K562 (cell line): Measurements from ENCODE around the gene SPRR2D. TPM values are rescaled to one million over a fixed set of nuclear protein-coding genes. Genes with fewer than 3 reads are reported as not detected.

Experiments
- ARNT ChIP-seq, 2 experiments: fragments of 450-650 bp; IDR thresholded peaks; 2 replicates each; pipeline ENCODE4 v1.6.1; 2016; ENCODE audit warnings: mild to moderate bottlenecking in 1 of 2
- ATF7 ChIP-seq: fragments of 450-650 bp; IDR thresholded peaks from 2 replicates; pipeline ENCODE4 v1.7.1; 2014; ENCODE audit warnings: mild to moderate bottlenecking, moderate library complexity
- CC2D1A ChIP-seq: fragments of 450-650 bp; IDR thresholded peaks from 2 replicates; pipeline ENCODE4 v1.6.1; 2017; ENCODE audit warnings: mild to moderate bottlenecking
- CREB1 ChIP-seq, 2 experiments: sonication (generic) in 1 of 2; formaldehyde crosslinking in 1 of 2; IDR thresholded peaks; 2 replicates each; pipeline versions ENCODE4 v1.6.1 to v1.8.0; 2012 to 2022; ENCODE audit warnings: inconsistent platforms in 1 of 2, mild to moderate bottlenecking in 1 of 2, missing genetic modification reagents in 1 of 2, moderate library complexity in 1 of 2
- EHMT2 ChIP-seq: fragments of 450-650 bp; IDR thresholded peaks from 2 replicates; pipeline ENCODE4 v1.6.1; 2018; ENCODE audit warnings: antibody characterized with exemption
- ELF4 ChIP-seq: fragments of 450-650 bp; formaldehyde crosslinking; IDR thresholded peaks from 2 replicates; pipeline ENCODE4 v1.4.0; 2022; ENCODE audit warnings: missing genetic modification characterization
- FOS ChIP-seq: IDR thresholded peaks from 3 replicates; pipeline ENCODE4 v1.6.1; 2011; ENCODE audit not compliant: insufficient read length; ENCODE audit errors: extremely low read depth
- KLF16 ChIP-seq: IDR thresholded peaks from 2 replicates; pipeline ENCODE4 v1.6.1; 2016; ENCODE audit warnings: antibody characterized with exemption
- MLLT1 ChIP-seq, 2 experiments: fragments of 450-650 bp; IDR thresholded peaks; 2 replicates each; pipeline ENCODE4 v1.6.1; 2016
- NEUROD1 ChIP-seq: fragments of 150-350 bp; IDR thresholded peaks from 2 replicates; pipeline ENCODE4 v1.6.1; 2014; ENCODE audit warnings: borderline replicate concordance, low read length, low read depth; ENCODE audit not compliant: partially characterized antibody
- PHB2 ChIP-seq: fragments of 450-650 bp; IDR thresholded peaks from 2 replicates; pipeline ENCODE4 v1.6.1; 2017; ENCODE audit warnings: low read depth
- SMAD1 ChIP-seq: fragments of 150-350 bp; IDR thresholded peaks from 2 replicates; pipeline ENCODE4 v1.6.1; 2014; ENCODE audit warnings: low read length, low read depth; ENCODE audit not compliant: partially characterized antibody
- SNRNP70 ChIP-seq: fragments of 200-400 bp; formaldehyde crosslinking; optimal IDR thresholded peaks from 2 replicates; pipeline ENCODE3; 2017; ENCODE audit warnings: low read depth, low read length
- SREBF1 ChIP-seq: fragments of 150-350 bp; IDR thresholded peaks from 2 replicates; pipeline ENCODE4 v1.6.1; 2014; ENCODE audit warnings: antibody characterized with exemption, low read depth, low read length, borderline replicate concordance
- TOE1 ChIP-seq, 2 experiments: fragments of 450-650 bp in 1 of 2; sonication (generic) in 1 of 2; formaldehyde crosslinking in 1 of 2; IDR thresholded peaks; 2 replicates each; pipeline versions ENCODE4 v1.7.1 to v1.8.0; 2016 to 2022; ENCODE audit warnings: borderline replicate concordance in 2 of 2, mild to moderate bottlenecking in 2 of 2, antibody characterized with exemption in 1 of 2, inconsistent platforms in 1 of 2, low read depth in 1 of 2, missing genetic modification reagents in 1 of 2, moderate library complexity in 1 of 2
- TRIM28 ChIP-seq: fragments of 450-650 bp; IDR thresholded peaks from 2 replicates; pipeline ENCODE4 v1.6.1; 2017
- ZFP36 ChIP-seq: fragments of 150-350 bp; IDR thresholded peaks from 2 replicates; pipeline ENCODE4 v1.6.1; 2018; ENCODE audit warnings: low read length, low read depth; ENCODE audit not compliant: partially characterized antibody
- ZKSCAN3 ChIP-seq: fragments of 250-450 bp; sonication (Bioruptor Pico); IDR thresholded peaks from 2 replicates; pipeline ENCODE4 v1.4.0; 2020
- ZNF444 ChIP-seq: fragments of 250-450 bp; sonication (Bioruptor Pico); IDR thresholded peaks from 2 replicates; pipeline ENCODE4 v1.4.0; 2020; ENCODE audit warnings: mild to moderate bottlenecking, moderate library complexity
- ZNF561 ChIP-seq: fragments of 450-650 bp; formaldehyde crosslinking; conservative IDR thresholded peaks from 2 replicates; pipeline ENCODE4 v1.4.0; 2020; ENCODE audit warnings: mild to moderate bottlenecking, moderate library complexity
- polyA plus RNA-seq, 8 experiments: library from polyadenylated mRNA; depleted of rRNA in 4 of 8; stranded (reverse) in 5 of 8; unstranded in 3 of 8; fragments of >200 nt; fragmentation: Nextera tagmentation in 2 of 8; fragmentation: Illumina TruSeq in 1 of 8; extraction: Ambion mirVana in 2 of 8; extraction: Trizol in 1 of 8; gene quantifications; 2 replicates each; pipeline versions ENCODE4 v1.2.1 to v1.2.3, GENCODE V29; 2011 to 2014; ENCODE audit warnings: inconsistent platforms in 1 of 8, missing spikeins in 1 of 8
- total RNA-seq, 7 experiments: library from RNA; depleted of rRNA in 6 of 7; stranded (reverse); fragments of >200 nt in 6 of 7; fragmentation: Illumina TruSeq in 2 of 7; extraction: Trizol in 2 of 7; gene quantifications; 2 replicates each; pipeline versions ENCODE4 v1.2.1 to v1.2.3, GENCODE V29; 2011 to 2021; ENCODE audit warnings: low replicate concordance in 1 of 7
- TF ChIP-seq, protein P1 (sequence below): fragments of 250-450 bp; sonication (Bioruptor Pico); IDR thresholded peaks from 2 replicates; pipeline ENCODE4 v1.9.0; 2021; ENCODE audit warnings: mild to moderate bottlenecking
- TF ChIP-seq, protein P2 (sequence below): fragments of 450-650 bp; formaldehyde crosslinking; IDR thresholded peaks from 2 replicates; pipeline ENCODE4 v1.4.0; 2020; ENCODE audit warnings: mild to moderate bottlenecking, mixed read lengths
- TF ChIP-seq, protein P3 (sequence below), 2 experiments: fragments of 450-650 bp in 1 of 2; sonication (generic) in 1 of 2; formaldehyde crosslinking in 1 of 2; IDR thresholded peaks in 1 of 2; conservative IDR thresholded peaks in 1 of 2; 2 replicates each; pipeline versions ENCODE4 v1.6.1 to v1.8.1; 2016 to 2023; ENCODE audit warnings: mild to moderate bottlenecking in 2 of 2, moderate library complexity in 2 of 2, inconsistent platforms in 1 of 2, missing genetic modification reagents in 1 of 2

SPRR2D gene
- total and polyA plus RNA-seq, 9 of the 15 experiments (the other 6 are each of a cell fraction or from before 2014, with no cell fraction given) = 0.91 to 5.1 (median 3.2) TPM; not detected in 1

GRCh38 chr1:153058826-153059784 is 18.2 kb upstream of the SPRR2D start (continued):
- TF ChIP-seq SNRNP70 (no peak), MLLT1 (IDR thresholded peaks at IDR 0.05) (peak in 1 of 2 experiments; percentile 72; a peak in 2 of 4 replicates), ZFP36 (no peak), FOS (peak; percentile 58), ARNT (IDR thresholded peaks at IDR 0.05) (peak in 1 of 2 experiments; percentile 34; a peak in 1 of 4 replicates), ATF7 (peak; percentile 82), KLF16 (peak; percentile 90), EHMT2 (peak; percentile 62), SMAD1 (peak; percentile 84), ZNF561 (no peak), CC2D1A (peak; percentile 67; the same call in 1 of the 2 replicates), ELF4 (CRISPR knock-in tag) (peak; percentile 40; the same call in 1 of the 2 replicates), ZNF444 (CRISPR knock-in tag) (no peak), TRIM28 (0 out of 2 replicates have a peak, but pooled peaks have one; percentile 19), ZKSCAN3 (no peak), TOE1 (IDR thresholded peaks at IDR 0.05; ENCODE audit: borderline replicate concordance) (0 out of 2 replicates have a peak, but pooled peaks have one; percentile 5), TOE1 (CRISPR knock-in tag; IDR thresholded peaks at IDR 0.05; ENCODE audit: borderline replicate concordance, low read depth) (no peak), NEUROD1 (peak; percentile 93), SREBF1 (no peak), PHB2 (peak; percentile 74), CREB1 (IDR thresholded peaks at IDR 0.05) (0 out of 2 replicates have a peak, but pooled peaks have one; percentile 27), CREB1 (CRISPR knock-in tag; IDR thresholded peaks at IDR 0.05) (0 out of 2 replicates have a peak, but pooled peaks have one; percentile 22)
- TF ChIP-seq, protein P1, sequence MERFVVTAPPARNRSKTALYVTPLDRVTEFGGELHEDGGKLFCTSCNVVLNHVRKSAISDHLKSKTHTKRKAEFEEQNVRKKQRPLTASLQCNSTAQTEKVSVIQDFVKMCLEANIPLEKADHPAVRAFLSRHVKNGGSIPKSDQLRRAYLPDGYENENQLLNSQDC (CRISPR knock-in tag) = no peak
- TF ChIP-seq, protein P2, sequence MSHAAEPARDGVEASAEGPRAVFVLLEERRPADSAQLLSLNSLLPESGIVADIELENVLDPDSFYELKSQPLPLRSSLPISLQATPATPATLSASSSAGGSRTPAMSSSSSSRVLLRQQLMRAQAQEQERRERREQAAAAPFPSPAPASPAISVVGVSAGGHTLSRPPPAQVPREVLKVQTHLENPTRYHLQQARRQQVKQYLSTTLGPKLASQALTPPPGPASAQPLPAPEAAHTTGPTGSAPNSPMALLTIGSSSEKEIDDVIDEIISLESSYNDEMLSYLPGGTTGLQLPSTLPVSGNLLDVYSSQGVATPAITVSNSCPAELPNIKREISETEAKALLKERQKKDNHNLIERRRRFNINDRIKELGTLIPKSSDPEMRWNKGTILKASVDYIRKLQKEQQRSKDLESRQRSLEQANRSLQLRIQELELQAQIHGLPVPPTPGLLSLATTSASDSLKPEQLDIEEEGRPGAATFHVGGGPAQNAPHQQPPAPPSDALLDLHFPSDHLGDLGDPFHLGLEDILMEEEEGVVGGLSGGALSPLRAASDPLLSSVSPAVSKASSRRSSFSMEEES (CRISPR knock-in tag) = no peak
- TF ChIP-seq, protein P3, sequence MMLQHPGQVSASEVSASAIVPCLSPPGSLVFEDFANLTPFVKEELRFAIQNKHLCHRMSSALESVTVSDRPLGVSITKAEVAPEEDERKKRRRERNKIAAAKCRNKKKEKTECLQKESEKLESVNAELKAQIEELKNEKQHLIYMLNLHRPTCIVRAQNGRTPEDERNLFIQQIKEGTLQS (IDR thresholded peaks at IDR 0.05) = peak; percentile 94
- TF ChIP-seq, protein P3 (CRISPR knock-in tag; conservative IDR thresholded peaks at IDR 0.05) = peak; percentile 80; the same call in 1 of the 2 replicates
